Hepatocyte (in vitro differentiated cells): Measurements from ENCODE around the gene RPSA.

Source experiments
- EZH2 ChIP-seq: fragments of 200-600 bp; sonication (generic); IDR thresholded peaks from 2 replicates; pipeline ENCODE4 v1.6.1; 2016; ENCODE audit warnings: antibody characterized with exemption, mild to moderate bottlenecking, borderline replicate concordance
- EZH2phosphoT487 ChIP-seq: fragments of 200-600 bp; sonication (generic); IDR thresholded peaks from one replicate; pipeline ENCODE4 v1.6.1; 2018; ENCODE audit warnings: antibody characterized with exemption, mild to moderate bottlenecking, low read depth, moderate library complexity; ENCODE audit not compliant: unreplicated experiment, severe bottlenecking
- TF ChIP-seq, protein P1 (sequence below): fragments of 200-600 bp; sonication (generic); IDR thresholded peaks from 2 replicates; pipeline ENCODE4 v1.5.1; 2016; ENCODE audit warnings: antibody characterized with exemption, mild to moderate bottlenecking; ENCODE audit not compliant: poor library complexity

DNA sequence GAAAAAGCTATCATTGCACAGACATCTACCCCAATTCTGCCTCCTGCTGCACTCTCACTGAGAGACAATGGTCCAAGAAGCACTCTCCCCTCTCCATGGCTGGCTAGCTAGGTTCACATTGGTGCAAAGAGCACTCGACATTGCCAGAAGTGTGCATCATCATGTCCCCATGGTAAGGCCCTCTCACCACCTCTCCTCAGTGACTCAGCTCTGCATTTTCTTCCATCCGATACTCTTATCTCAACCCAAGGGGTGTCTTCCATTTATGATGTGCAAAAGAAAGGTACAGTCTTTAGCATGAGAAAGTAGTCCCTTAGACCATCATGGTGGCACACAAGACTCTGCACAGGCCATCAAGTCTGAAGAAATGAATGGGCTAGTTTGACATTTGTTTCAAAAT is 14.0 kb downstream of the RPSA start:
- TF ChIP-seq EZH2 (no peak), EZH2phosphoT487 (no peak)
- TF ChIP-seq, protein P1, sequence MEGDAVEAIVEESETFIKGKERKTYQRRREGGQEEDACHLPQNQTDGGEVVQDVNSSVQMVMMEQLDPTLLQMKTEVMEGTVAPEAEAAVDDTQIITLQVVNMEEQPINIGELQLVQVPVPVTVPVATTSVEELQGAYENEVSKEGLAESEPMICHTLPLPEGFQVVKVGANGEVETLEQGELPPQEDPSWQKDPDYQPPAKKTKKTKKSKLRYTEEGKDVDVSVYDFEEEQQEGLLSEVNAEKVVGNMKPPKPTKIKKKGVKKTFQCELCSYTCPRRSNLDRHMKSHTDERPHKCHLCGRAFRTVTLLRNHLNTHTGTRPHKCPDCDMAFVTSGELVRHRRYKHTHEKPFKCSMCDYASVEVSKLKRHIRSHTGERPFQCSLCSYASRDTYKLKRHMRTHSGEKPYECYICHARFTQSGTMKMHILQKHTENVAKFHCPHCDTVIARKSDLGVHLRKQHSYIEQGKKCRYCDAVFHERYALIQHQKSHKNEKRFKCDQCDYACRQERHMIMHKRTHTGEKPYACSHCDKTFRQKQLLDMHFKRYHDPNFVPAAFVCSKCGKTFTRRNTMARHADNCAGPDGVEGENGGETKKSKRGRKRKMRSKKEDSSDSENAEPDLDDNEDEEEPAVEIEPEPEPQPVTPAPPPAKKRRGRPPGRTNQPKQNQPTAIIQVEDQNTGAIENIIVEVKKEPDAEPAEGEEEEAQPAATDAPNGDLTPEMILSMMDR = no peak
